ENCODE results near the gene CLEC20A.

DNA sequence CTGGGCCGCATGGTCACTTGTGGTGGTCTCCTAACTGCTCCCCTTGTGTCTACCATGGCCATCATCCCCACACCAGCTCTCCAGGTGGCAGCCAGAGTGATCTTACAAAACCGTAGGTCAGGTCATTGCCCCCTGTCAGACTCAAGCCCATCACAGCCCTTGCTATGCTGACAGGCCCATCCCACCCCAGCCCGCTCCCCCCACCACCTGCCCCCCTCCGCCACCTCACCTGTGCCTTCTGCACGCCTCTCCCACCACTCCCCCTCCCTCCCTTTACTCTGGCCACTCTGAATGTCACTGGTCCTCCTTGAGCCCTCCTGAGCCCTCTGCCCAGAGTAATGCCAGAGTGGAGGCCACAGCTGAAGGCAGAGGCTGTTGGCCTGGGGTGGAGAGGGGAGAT, 44.6 kb upstream of the CLEC20A start:
- TF ChIP-seq, protein P1, sequence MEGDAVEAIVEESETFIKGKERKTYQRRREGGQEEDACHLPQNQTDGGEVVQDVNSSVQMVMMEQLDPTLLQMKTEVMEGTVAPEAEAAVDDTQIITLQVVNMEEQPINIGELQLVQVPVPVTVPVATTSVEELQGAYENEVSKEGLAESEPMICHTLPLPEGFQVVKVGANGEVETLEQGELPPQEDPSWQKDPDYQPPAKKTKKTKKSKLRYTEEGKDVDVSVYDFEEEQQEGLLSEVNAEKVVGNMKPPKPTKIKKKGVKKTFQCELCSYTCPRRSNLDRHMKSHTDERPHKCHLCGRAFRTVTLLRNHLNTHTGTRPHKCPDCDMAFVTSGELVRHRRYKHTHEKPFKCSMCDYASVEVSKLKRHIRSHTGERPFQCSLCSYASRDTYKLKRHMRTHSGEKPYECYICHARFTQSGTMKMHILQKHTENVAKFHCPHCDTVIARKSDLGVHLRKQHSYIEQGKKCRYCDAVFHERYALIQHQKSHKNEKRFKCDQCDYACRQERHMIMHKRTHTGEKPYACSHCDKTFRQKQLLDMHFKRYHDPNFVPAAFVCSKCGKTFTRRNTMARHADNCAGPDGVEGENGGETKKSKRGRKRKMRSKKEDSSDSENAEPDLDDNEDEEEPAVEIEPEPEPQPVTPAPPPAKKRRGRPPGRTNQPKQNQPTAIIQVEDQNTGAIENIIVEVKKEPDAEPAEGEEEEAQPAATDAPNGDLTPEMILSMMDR (conservative IDR thresholded peaks at IDR 0.05 in 1 of 2, IDR thresholded peaks at IDR 0.05 in 1 of 2; ENCODE audit: low read depth in 1 of 2, low read length in 2 of 2): no peak
- TF ChIP-seq EZH2 (IDR thresholded peaks at IDR 0.05; ENCODE audit: low read length, missing control alignments): no peak

Data from fibroblast of lung (primary cell).